Measurements from ENCODE around the gene UNC93A.
"Not testable (repeated sequence)": the region's sequence is repeated elsewhere in the genome, so short reads cannot be mapped to it uniquely, and the experiment has no call there.

UNC93A gene

GRCh38 chr6:167289291-167289690, 1.8 kb upstream of the UNC93A start:
- not testable (repeated sequence) for H3K27me3 ChIP-seq (ENCODE audit: control insufficient read depth, insufficient read depth, low read length); H3K4me3 ChIP-seq (ENCODE audit: low read length); H3K36me3 ChIP-seq (ENCODE audit: control insufficient read depth, insufficient read depth, low read length); H3K9me3 ChIP-seq (ENCODE audit: control insufficient read depth, low read length); H3K9ac ChIP-seq (ENCODE audit: low read length); H3K4me1 ChIP-seq (ENCODE audit: control insufficient read depth, insufficient read depth, low read length)

GRCh38 chr6:167291623-167292300, 647 bp downstream of the UNC93A start:
- H3K36me3 ChIP-seq (ENCODE audit: control insufficient read depth, insufficient read depth, low read length), result no peaks in the 10 kb centered on the region
- no peak overlapping the region for H3K4me3 ChIP-seq (ENCODE audit: low read length)
- H3K9me3 ChIP-seq (ENCODE audit: control insufficient read depth, low read length), result no peaks in the 10 kb centered on the region
- no peak overlapping the region for H3K9ac ChIP-seq (ENCODE audit: low read length)
- no peaks in the 10 kb centered on the region for H3K4me1 ChIP-seq (ENCODE audit: control insufficient read depth, insufficient read depth, low read length)
- H3K27me3 ChIP-seq (ENCODE audit: control insufficient read depth, insufficient read depth, low read length), result no peaks in the 10 kb centered on the region

GRCh38 chr6:167292301-167293087, 1.4 kb downstream of the UNC93A start:
- H3K4me3 ChIP-seq (ENCODE audit: low read length), result no peak overlapping the region
- no peaks in the 10 kb centered on the region for H3K9me3 ChIP-seq (ENCODE audit: control insufficient read depth, low read length)
- H3K27me3 ChIP-seq (ENCODE audit: control insufficient read depth, insufficient read depth, low read length), result no peaks in the 10 kb centered on the region
- no peaks in the 10 kb centered on the region for H3K4me1 ChIP-seq (ENCODE audit: control insufficient read depth, insufficient read depth, low read length)
- no peak overlapping the region for H3K9ac ChIP-seq (ENCODE audit: low read length)
- no peaks in the 10 kb centered on the region for H3K36me3 ChIP-seq (ENCODE audit: control insufficient read depth, insufficient read depth, low read length)

- no peaks in the 10 kb centered on the region for H3K4me1 ChIP-seq (ENCODE audit: control insufficient read depth, insufficient read depth, low read length)
- no peaks in the 10 kb centered on the region for H3K9me3 ChIP-seq (ENCODE audit: control insufficient read depth, low read length)
- no peak overlapping the region for H3K9ac ChIP-seq (ENCODE audit: low read length)
- H3K27me3 ChIP-seq (ENCODE audit: control insufficient read depth, insufficient read depth, low read length), result no peaks in the 10 kb centered on the region
- H3K4me3 ChIP-seq (ENCODE audit: low read length), result no peak overlapping the region
- no peaks in the 10 kb centered on the region for H3K36me3 ChIP-seq (ENCODE audit: control insufficient read depth, insufficient read depth, low read length)
Measured at GRCh38 chr6:167293088-167293589, 2.0 kb downstream of the UNC93A start.

- Histone ChIP-seq H3K9me3 (ENCODE audit: control insufficient read depth, low read length) (no peaks in the 10 kb centered on the region), H3K9ac (ENCODE audit: low read length) (no peak overlapping the region)
Measured at GRCh38 chr6:167293590-167294091, 2.5 kb downstream of the UNC93A start.

GRCh38 chr6:167294241-167294640, 3.1 kb downstream of the UNC93A start:
- no peaks in the 10 kb centered on the region for H3K36me3 ChIP-seq (ENCODE audit: control insufficient read depth, insufficient read depth, low read length)
- H3K9ac ChIP-seq (ENCODE audit: low read length), result no peak overlapping the region
- no peaks in the 10 kb centered on the region for H3K4me1 ChIP-seq (ENCODE audit: control insufficient read depth, insufficient read depth, low read length)
- no peak overlapping the region for H3K4me3 ChIP-seq (ENCODE audit: low read length)
- H3K27me3 ChIP-seq (ENCODE audit: control insufficient read depth, insufficient read depth, low read length), result no peaks in the 10 kb centered on the region
- H3K9me3 ChIP-seq (ENCODE audit: control insufficient read depth, low read length), result no peaks in the 10 kb centered on the region

More at GRCh38 chr6:167293590-167294091, 2.5 kb downstream of the UNC93A start:
- H3K4me1 ChIP-seq (ENCODE audit: control insufficient read depth, insufficient read depth, low read length), result no peaks in the 10 kb centered on the region
- H3K36me3 ChIP-seq (ENCODE audit: control insufficient read depth, insufficient read depth, low read length), result no peaks in the 10 kb centered on the region
- H3K4me3 ChIP-seq (ENCODE audit: low read length), result no peak overlapping the region
- no peaks in the 10 kb centered on the region for H3K27me3 ChIP-seq (ENCODE audit: control insufficient read depth, insufficient read depth, low read length)

GRCh38 chr6:167294651-167295494, 3.8 kb downstream of the UNC93A start:
- Histone ChIP-seq H3K9me3 (ENCODE audit: control insufficient read depth, low read length) (no peaks in the 10 kb centered on the region), H3K27me3 (ENCODE audit: control insufficient read depth, insufficient read depth, low read length) (no peaks in the 10 kb centered on the region), H3K9ac (ENCODE audit: low read length) (no peak overlapping the region), H3K4me3 (ENCODE audit: low read length) (no peak overlapping the region), H3K4me1 (ENCODE audit: control insufficient read depth, insufficient read depth, low read length) (no peaks in the 10 kb centered on the region), H3K36me3 (ENCODE audit: control insufficient read depth, insufficient read depth, low read length) (no peaks in the 10 kb centered on the region)

GRCh38 chr6:167295495-167296292, 4.6 kb downstream of the UNC93A start:
- no peaks in the 10 kb centered on the region for H3K4me1 ChIP-seq (ENCODE audit: control insufficient read depth, insufficient read depth, low read length)
- H3K27me3 ChIP-seq (ENCODE audit: control insufficient read depth, insufficient read depth, low read length), result no peaks in the 10 kb centered on the region
- no peak overlapping the region for H3K9ac ChIP-seq (ENCODE audit: low read length)
- H3K4me3 ChIP-seq (ENCODE audit: low read length), result no peak overlapping the region
- no peaks in the 10 kb centered on the region for H3K9me3 ChIP-seq (ENCODE audit: control insufficient read depth, low read length)
- no peaks in the 10 kb centered on the region for H3K36me3 ChIP-seq (ENCODE audit: control insufficient read depth, insufficient read depth, low read length)

GRCh38 chr6:167296293-167296690, 5.2 kb downstream of the UNC93A start:
- H3K4me3 ChIP-seq (ENCODE audit: low read length), result no peak overlapping the region

GRCh38 chr6:167296902-167297301, 5.8 kb downstream of the UNC93A start:
- Histone ChIP-seq H3K9ac (ENCODE audit: low read length) (no peak overlapping the region), H3K36me3 (ENCODE audit: control insufficient read depth, insufficient read depth, low read length) (no peaks in the 10 kb centered on the region), H3K4me1 (ENCODE audit: control insufficient read depth, insufficient read depth, low read length) (no peaks in the 10 kb centered on the region), H3K27me3 (ENCODE audit: control insufficient read depth, insufficient read depth, low read length) (no peaks in the 10 kb centered on the region), H3K4me3 (ENCODE audit: low read length) (no peak overlapping the region), H3K9me3 (ENCODE audit: control insufficient read depth, low read length) (no peaks in the 10 kb centered on the region)

More at GRCh38 chr6:167296293-167296690, 5.2 kb downstream of the UNC93A start:
- H3K9me3 ChIP-seq (ENCODE audit: control insufficient read depth, low read length), result no peaks in the 10 kb centered on the region
- no peaks in the 10 kb centered on the region for H3K4me1 ChIP-seq (ENCODE audit: control insufficient read depth, insufficient read depth, low read length)
- H3K27me3 ChIP-seq (ENCODE audit: control insufficient read depth, insufficient read depth, low read length), result no peaks in the 10 kb centered on the region
- no peaks in the 10 kb centered on the region for H3K36me3 ChIP-seq (ENCODE audit: control insufficient read depth, insufficient read depth, low read length)
- H3K9ac ChIP-seq (ENCODE audit: low read length), result no peak overlapping the region

GRCh38 chr6:167298127-167298526, 7.0 kb downstream of the UNC93A start:
- no peaks in the 10 kb centered on the region for H3K4me1 ChIP-seq (ENCODE audit: control insufficient read depth, insufficient read depth, low read length)
- no peak overlapping the region for H3K4me3 ChIP-seq (ENCODE audit: low read length)
- H3K9ac ChIP-seq (ENCODE audit: low read length), result no peak overlapping the region
- no peaks in the 10 kb centered on the region for H3K9me3 ChIP-seq (ENCODE audit: control insufficient read depth, low read length)
- no peaks in the 10 kb centered on the region for H3K27me3 ChIP-seq (ENCODE audit: control insufficient read depth, insufficient read depth, low read length)
- H3K36me3 ChIP-seq (ENCODE audit: control insufficient read depth, insufficient read depth, low read length), result no peaks in the 10 kb centered on the region
